ENCODE measurements around the gene SMPD4. TPM values are rescaled to one million over a fixed set of nuclear protein-coding genes. Genes with fewer than 3 reads are reported as not detected.
"Not testable (repeated sequence)": the region's sequence is repeated elsewhere in the genome, so short reads cannot be mapped to it uniquely, and the experiment has no call there.

The SMPD4 gene, protein sequence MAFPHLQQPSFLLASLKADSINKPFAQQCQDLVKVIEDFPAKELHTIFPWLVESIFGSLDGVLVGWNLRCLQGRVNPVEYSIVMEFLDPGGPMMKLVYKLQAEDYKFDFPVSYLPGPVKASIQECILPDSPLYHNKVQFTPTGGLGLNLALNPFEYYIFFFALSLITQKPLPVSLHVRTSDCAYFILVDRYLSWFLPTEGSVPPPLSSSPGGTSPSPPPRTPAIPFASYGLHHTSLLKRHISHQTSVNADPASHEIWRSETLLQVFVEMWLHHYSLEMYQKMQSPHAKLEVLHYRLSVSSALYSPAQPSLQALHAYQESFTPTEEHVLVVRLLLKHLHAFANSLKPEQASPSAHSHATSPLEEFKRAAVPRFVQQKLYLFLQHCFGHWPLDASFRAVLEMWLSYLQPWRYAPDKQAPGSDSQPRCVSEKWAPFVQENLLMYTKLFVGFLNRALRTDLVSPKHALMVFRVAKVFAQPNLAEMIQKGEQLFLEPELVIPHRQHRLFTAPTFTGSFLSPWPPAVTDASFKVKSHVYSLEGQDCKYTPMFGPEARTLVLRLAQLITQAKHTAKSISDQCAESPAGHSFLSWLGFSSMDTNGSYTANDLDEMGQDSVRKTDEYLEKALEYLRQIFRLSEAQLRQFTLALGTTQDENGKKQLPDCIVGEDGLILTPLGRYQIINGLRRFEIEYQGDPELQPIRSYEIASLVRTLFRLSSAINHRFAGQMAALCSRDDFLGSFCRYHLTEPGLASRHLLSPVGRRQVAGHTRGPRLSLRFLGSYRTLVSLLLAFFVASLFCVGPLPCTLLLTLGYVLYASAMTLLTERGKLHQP
- 44.8 and 50.6 TPM in 2 replicates for total RNA-seq (2014; rRNA removed; shearing (Covaris generic))
- polyA plus RNA-seq (2015; cell fraction: cytosol; rRNA removed): 54.3 and 58.5 TPM in 2 replicates
- polyA plus RNA-seq (2015; cell fraction: nucleus; rRNA removed): 118 and 119 TPM in 2 replicates

DNA sequence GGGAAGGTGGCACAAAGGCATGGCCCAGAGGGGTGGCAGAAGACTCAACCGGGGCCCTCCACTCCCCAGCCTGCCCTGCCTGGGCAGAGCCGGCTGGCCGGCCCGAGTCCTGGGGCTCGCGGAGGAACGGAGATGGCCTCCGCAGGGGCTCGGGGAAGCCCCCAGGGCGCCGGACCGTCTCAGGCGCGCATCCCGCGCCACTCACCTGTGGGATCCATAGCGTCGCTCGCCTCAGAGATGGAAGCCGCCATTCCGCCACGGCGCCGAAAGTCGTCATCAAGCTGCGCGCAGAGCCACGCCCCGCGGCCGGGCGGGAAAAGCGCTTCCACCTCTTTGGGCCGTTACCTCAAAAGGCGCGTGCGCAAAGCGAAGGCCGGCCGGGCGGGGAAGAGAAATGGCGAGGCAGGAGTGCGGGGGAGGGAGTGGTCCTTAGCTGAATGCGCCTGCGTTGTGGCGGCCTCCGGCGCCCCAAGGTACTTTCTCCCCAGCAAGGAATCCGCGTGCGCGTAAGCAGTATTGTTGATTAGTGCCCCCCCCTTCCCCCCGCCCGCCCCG is at the start of gene SMPD4:
TSS of gene SMPD4 (minus strand) at position 278 of the 555 bp plus-strand sequence. CDS start 5,010 bp downstream, outside the sequence.
- DNase-seq (ENCODE audit: low read depth): peak; percentile 93

DNA sequence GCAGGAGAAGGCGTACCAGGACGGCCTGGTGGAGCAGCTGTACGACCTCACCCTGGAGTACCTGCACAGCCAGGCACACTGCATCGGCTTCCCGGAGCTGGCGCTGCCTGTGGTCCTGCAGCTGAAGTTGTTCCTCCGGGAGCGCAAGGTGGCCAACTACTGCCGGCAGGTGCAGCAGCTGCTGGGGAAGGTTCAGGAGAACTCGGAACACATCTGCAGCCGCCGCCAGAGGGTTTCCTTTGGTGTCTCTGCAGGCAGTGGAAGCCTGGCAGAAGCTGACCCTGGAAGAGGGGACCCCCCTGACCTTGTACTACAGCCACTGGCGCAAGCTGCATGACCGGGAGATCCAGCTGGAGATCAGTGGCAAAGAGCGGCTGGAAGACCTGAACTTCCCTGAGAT is 49.5 kb upstream of the SMPD4 start:
- DNase-seq (ENCODE audit: low read depth): not testable (repeated sequence)

DNA sequence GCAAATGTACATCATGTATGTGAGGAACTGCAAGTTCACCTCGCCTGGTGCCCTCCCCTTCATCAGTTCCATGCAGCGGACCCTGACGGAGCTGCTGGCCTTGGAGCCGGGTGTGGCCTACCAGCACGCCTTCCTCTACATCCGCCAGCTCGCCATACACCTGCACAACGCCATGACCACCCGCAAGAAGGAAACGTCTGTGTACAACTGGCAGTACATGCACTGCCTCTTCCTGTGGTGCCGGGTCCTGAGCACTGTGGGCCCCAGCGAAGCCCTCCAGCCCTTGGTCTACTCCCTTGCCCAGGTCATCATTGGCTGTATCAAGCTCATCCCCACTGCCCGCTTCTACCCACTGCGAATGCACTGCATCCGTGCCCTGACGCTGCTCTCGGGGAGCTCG is 49.0 kb upstream of the SMPD4 start:
- DNase-seq (ENCODE audit: low read depth): not testable (repeated sequence)

DNA sequence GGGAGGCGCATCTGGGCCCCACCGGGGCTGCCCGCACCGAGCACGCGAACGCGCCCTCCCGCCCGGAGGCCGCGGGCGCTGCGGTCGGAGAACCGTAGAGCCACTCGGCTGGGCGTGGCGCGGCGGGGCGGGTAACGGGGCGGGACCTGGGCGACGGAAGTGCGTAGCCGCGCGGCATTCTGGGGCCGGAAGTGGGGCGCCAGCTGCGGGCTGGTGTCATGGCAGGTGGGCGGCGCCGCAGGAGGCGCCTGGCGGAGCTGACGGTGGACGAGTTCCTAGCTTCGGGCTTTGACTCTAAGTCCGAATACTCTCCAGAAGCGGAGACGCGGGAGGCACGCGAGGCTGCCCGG is 47.7 kb upstream of the SMPD4 start:
- DNase-seq (ENCODE audit: low read depth): not testable (repeated sequence)

DNA sequence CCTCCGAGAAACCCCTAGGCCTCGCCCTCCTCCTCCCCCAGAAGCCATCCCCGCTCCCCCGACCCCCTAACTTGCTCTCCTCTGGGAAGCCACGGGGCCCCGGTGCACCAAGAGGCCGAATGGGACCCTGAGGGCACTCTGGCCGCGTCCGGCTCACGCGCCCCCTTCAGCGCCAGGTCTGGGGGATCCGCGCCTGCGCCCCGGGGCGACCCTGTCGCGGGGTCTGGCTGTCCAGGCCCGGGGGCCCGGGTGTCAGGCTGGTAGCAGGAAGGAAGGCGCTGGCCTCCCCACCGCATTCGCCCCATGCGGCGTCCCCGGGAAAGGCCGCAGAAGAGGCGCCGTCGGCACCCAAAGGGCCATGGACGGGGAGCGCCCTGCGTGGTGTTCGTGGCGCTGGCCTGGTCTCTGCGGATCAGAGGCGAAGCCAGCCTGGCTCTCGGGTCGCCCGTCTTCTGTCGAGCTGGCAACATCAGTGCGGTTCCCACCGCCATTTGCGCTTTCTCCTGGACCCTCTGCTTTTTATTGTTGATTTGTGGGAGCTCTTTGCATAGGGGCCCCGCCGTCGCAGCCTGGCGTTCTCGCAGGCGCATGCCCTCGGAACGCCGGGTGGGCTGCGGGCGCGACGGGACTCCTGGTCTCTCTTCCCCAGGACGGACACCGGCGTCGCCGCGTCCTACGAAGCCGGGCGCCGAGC is 47.2 kb upstream of the SMPD4 start:
- not testable (repeated sequence) for DNase-seq (ENCODE audit: low read depth)

DNA sequence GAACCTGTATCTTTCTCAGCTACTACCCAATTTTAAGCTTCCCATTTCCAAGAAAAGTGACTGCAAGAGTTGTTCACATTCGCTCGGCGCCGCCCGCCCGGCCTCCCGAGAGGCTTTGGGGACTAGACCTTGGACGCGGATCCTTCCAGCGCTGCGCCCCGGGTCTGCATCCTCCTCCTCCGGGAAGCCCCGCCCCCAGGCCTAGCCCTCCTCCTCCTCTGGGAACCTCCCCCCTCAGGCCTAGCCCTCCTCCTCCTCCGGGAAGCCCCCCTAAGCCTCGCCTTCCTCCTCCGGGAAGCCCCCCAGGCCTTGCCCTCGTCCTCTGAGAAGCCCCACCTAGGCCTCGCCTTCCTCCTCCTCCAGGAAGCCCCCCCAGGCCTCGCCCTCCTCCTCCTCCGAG is 46.6 kb upstream of the SMPD4 start:
- not testable (repeated sequence) for DNase-seq (ENCODE audit: low read depth)

DNA sequence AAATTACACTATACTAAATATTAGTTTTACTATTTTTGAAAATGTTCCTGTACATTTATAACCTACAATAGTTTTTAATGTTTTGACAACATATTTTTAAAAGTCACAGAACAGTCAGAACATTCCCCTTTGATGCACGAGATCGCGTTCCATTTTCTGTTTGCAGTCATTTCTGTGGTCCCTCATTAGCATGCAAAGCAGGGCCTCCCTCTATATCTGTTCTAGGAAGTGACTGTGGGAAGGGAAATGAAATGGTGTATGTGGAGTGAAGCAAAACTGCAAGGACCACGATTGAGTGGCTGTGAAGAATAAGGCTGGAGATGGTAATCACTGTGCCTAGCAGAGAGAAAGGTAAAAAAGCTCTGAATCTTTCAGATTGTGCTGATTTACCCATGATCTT is 41.1 kb upstream of the SMPD4 start:
- DNase-seq (ENCODE audit: low read depth): not testable (repeated sequence)

DNA sequence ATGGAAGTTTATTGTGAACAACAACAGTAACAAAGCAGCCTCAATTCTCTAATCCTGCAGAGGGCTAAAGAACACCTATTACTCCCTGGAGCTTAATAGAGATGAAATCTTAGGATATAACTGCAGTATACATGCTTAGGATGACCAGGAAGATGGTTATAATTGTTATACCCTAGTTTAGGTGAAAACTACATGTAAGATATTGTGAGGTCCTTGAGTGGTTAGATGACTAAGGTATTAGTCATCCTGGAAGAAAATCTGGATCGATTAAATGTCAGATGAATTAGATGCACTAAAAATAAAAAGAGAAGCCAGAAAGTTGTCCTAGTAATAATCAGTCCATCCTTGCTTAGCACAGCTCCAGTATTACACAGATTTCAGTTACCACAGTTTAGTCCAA is 39.1 kb upstream of the SMPD4 start:
- not testable (repeated sequence) for DNase-seq (ENCODE audit: low read depth)

DNA sequence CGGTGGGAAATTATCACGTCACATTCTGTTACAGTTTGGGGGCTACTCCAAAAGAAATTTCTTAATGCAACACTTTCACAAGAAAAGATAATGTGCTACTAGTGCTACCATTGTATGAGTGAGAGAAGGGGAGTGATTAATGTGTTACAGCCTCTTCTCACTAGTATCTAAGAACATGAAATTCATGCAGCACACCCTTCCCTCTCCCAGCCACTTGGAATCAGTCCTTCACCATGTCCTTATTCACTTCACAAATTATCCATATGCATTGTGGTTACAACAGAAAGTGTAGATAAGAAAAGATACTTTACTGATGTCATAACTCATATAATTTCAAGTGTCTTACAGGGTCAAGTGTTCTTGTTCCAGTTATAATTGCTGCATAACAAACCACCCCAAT is 37.7 kb upstream of the SMPD4 start:
- DNase-seq (ENCODE audit: low read depth): not testable (repeated sequence)

DNA sequence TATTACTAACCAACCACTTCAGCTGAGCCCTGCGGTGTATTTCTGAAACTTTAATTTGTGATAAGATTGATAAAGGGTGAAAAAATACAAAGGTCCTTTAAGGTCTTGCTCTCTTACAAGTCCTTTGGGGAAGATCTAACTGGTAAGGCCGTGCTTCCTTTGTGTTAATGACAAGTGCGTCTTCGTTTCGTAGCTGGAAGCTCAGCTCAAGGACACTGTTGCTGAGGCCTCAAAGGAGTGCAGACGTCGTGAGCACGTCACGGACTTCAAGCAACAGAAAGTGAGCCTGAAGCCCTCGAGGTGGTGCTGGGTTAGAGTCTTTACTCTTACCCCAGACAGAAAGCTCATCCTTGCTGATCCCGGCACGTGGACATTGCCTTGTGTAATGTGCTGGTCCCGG is 25.6 kb upstream of the SMPD4 start:
- not testable (repeated sequence) for DNase-seq (ENCODE audit: low read depth)

DNA sequence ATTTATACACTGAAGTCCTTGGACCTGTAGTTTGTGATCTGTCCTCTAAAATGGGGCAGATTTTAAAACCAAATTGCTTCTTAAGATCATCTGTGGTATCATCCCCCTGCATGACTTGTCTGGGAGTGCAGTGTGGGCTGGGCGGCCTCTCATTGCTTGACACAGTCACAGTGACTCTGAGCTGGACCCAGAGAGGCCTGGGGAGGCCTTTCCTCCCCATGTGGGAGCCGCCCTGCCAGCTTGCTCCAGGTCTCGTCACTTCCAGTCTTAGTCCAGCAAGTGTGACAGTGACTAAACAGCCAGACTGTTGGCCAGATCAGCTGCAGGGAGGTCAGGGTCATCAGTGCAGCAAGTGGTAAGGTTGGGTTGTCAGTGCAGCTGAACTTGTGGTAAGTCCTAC is 21.7 kb upstream of the SMPD4 start:
- not testable (repeated sequence) for DNase-seq (ENCODE audit: low read depth)

DNA sequence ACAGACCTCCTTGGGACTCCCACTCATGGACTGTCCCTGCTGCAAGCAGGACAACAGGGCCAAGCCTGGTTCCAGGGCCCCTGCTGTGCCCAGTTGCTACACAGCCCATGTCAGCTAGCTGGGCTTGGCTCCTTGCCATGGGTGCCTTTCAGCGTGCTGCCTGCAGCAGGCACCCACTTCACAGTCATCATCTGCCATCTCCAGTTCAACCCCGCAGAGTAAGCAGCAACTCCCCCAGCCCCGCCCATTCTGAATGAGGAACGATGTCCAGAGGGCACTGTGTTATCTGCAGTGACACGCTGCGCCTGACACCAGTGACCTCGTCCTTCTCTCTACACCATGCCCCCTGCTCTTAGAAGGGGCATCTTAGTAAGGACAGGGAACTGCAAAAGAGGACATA is 21.1 kb upstream of the SMPD4 start:
- DNase-seq (ENCODE audit: low read depth): not testable (repeated sequence)

DNA sequence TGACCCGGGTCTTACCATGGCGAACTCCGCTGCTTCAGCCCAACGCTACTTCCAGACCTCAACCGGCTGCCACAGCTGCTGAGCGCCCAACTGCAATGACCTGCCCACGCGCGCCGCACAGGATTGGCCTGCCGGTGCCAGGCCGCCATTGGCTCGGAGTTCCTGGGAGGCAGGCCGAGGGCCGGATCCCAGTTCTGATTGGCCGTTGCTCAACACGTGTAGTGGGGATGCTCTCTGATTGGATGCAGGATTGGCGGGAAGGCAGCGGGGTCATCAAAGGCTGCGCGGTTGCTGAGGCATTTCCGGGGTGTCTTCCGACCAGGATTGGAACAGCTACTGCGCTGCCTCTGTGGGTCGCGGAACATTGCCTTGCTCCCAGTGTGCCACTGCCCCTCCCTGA is 16.9 kb upstream of the SMPD4 start, which contains the start of gene TUBA3E:
TSS of gene TUBA3E (minus strand) at position 97 of the 400 bp plus-strand sequence. CDS start at position 18, 79 bp downstream.
- no peak for DNase-seq (ENCODE audit: low read depth)

DNA sequence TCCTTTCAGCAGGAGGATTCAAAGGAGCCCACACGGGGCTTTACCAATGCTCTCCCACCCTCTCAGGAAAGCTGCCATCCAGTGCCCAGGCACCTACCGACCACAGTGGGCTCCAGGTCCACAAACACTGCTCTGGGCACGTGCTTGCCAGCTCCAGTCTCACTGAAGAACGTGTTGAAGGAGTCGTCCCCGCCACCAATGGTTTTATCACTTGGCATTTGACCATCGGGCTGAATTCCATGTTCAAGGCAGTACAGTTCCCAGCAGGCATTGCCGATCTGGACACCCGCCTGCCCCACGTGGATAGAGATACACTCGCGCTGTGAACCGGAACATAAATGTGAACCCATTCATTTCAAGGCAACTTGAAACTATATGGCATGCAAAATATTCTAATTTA is 14.7 kb upstream of the SMPD4 start:
- not testable (repeated sequence) for DNase-seq (ENCODE audit: low read depth)

DNA sequence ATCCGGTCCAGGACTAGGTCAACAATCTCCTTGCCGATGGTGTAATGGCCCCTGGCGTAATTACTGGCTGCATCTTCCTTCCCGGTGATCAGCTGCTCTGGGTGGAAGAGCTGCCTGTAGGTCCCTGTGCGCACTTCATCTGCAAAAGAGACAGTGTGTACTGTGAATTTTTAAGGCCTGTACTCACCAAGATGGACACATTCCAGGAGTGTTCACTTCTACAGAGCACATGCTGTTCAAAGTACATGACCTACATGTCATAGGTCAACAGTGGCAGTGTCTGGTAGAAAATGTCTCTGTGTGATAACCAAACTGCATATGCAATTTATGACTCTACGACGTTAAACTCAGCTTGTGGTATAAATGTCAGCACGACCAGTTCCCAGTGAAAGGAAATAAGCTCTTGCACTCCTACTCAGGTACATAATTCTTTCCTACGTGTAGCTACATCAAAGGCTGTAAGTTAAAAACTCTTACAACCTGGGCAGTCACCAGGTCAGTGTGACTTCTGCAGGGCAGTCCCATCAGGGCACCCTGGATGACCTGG is 13.8 kb upstream of the SMPD4 start:
- DNase-seq (ENCODE audit: low read depth): not testable (repeated sequence)

DNA sequence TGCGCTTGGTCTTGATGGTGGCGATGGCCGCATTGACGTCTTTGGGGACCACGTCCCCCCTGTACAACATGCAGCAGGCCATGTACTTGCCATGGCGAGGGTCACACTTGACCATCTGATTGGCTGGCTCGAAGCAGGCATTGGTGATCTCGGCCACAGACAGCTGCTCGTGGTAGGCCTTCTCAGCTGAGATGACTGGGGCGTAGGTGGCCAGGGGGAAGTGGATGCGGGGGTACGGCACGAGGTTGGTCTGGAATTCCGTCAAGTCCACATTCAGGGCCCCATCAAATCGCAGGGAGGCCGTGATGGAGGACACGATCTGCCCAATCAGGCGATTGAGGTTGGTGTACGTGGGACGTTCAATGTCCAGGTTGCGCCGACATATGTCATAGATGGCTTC is 12.4 kb upstream of the SMPD4 start:
- DNase-seq (ENCODE audit: low read depth): not testable (repeated sequence)

DNA sequence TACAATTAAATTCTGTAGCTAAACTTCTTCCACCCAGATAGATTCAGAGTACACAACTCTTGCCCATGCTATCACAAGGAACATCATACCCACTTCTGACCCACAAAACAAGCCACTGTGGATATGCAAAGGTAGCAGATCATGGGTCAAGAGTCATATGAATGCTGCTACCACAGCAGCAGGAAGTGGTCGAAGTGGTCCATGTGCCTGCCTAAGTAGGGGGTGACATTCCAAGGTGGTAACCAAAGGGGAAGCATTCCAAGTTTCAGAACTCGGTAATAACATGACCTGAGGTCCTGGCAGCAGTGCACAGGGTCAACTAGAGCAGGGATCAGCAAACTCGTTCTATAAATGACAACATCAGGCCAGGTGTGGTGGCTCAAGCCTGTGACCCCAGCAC is 11.0 kb upstream of the SMPD4 start:
- DNase-seq (ENCODE audit: low read depth): not testable (repeated sequence)

DNA sequence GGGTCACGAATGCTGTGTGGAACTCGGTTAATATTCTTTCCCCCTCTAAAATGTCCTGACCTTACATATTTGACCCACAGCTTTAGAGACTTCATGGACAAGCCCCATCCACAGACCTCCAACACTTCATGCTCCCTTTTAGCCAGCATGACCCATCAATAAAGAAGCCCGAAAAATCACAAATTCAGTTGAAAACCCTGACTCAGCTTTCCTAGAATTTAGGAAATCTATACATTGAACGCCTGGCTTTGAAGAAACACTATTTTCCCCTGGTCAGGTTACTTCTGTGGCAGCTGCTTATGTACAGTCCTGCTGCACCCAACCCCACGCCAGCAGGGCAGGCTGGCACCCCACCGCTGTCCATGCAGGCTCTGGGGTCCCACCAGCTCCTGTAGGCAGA is 9.9 kb upstream of the SMPD4 start:
- DNase-seq (ENCODE audit: low read depth): not testable (repeated sequence)

DNA sequence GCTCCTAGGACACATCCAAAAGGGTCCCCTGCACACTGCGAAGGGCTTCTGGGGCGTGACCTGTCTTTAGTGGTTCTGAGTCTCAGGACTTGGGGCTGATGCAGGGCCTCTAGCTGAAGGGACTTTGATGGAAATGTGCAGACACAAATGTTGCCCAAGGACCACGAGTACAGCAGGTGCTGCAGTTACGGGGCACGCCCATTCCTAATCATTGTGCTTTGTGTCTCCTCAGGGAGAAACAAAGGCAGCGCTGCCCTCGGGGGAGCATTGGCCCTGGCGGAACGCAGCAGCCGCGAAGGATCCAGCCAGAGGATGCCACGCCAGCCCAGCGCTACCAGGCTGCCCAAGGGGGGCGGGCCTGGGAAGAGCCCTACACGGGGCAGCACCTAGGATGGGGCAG is 8.8 kb upstream of the SMPD4 start:
- DNase-seq (ENCODE audit: low read depth): no peak

DNA sequence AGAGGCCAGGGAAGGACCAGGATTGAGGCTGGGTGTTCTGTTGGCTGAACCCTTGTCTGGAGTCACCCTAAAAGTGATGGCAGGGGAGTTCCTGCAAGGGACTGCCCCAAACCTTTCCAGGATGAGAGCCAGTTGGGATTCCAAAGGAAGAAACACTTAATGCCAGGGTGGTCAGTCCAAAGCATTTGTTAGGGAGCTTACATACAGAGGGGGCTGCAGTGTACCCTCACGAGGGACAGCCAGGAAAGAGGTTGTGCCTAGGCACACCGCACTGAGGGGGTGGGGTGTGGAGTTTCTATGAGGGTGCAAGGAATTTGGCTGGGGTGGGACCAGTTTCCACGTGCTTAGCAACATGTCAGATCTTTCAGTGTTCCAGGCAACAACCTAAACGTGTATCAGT is 7.6 kb upstream of the SMPD4 start:
- not testable (repeated sequence) for DNase-seq (ENCODE audit: low read depth)
